Measurements from ENCODE around the gene LRRC42. TPM values are rescaled to one million over a fixed set of nuclear protein-coding genes. Genes with fewer than 3 reads are reported as not detected.

LRRC42 gene
- total and polyA plus RNA-seq, 9 of the 15 experiments (the other 6 are each of a cell fraction or from before 2014, with no cell fraction given): 17.3 to 51.9 (median 35.5) TPM

- CTCF ChIA-PET (ENCODE audit: low intra/inter-chr PET ratio): no interaction called here
- no peak for TF ChIP-seq MYC (IDR thresholded peaks at IDR 0.05; ENCODE audit: low read depth, low read length)
- no peak for TF ChIP-seq MYC (CRISPR knock-in tag; IDR thresholded peaks at IDR 0.05; ENCODE audit: borderline replicate concordance, low read depth)
- no peak for TF ChIP-seq BRCA1 (IDR thresholded peaks at IDR 0.05)
- TF ChIP-seq BRCA1 (CRISPR knock-in tag; IDR thresholded peaks at IDR 0.05): no peak
- no peak for TF ChIP-seq EWSR1 (IDR thresholded peaks at IDR 0.05; ENCODE audit: borderline replicate concordance, low read depth, partially characterized antibody)
- no peak for TF ChIP-seq NBN (IDR thresholded peaks at IDR 0.05; ENCODE audit: low read depth)
- TF ChIP-seq ZNF253 (CRISPR knock-in tag; conservative IDR thresholded peaks at IDR 0.05): no peak
- no peak for TF ChIP-seq GATAD2A (IDR thresholded peaks at IDR 0.05)
- no peak for TF ChIP-seq ASH1L (IDR thresholded peaks at IDR 0.05; ENCODE audit: borderline replicate concordance, low read depth, partially characterized antibody)
- no peak for TF ChIP-seq BCL6 (CRISPR knock-in tag; IDR thresholded peaks at IDR 0.05)
- no peak for TF ChIP-seq PURB (CRISPR knock-in tag; IDR thresholded peaks at IDR 0.05; ENCODE audit: low read depth)
- no peak for TF ChIP-seq ARID3B (CRISPR knock-in tag; IDR thresholded peaks at IDR 0.05; ENCODE audit: borderline replicate concordance)
- no peak for TF ChIP-seq TBL1XR1 (IDR thresholded peaks at IDR 0.05; ENCODE audit: low read length in 2 of 2)
- no peak for TF ChIP-seq ZNF124 (CRISPR knock-in tag; IDR thresholded peaks at IDR 0.05)
- TF ChIP-seq CEBPZ (IDR thresholded peaks at IDR 0.05; ENCODE audit: borderline replicate concordance, low read depth, low read length): no peak
- TF ChIP-seq PBX2 (CRISPR knock-in tag; IDR thresholded peaks at IDR 0.05; ENCODE audit: low read depth): no peak
- no peak for TF ChIP-seq PBX2 (tag; conservative IDR thresholded peaks at IDR 0.05; ENCODE audit: low read depth)
- no peak for TF ChIP-seq MCM2 (IDR thresholded peaks at IDR 0.05; ENCODE audit: low read depth)
Measured at GRCh38 chr1:53975861-53976260, 29.7 kb downstream of the LRRC42 start.

More at GRCh38 chr1:53975861-53976260, 29.7 kb downstream of the LRRC42 start:
- Histone ChIP-seq H3K27me3 (ENCODE audit: control insufficient read depth in 2 of 2, insufficient read depth in 2 of 2, low read length in 2 of 2) (no peaks in the 10 kb centered on the region), H3K4me2 (ENCODE audit: insufficient read depth, low read length) (no peak overlapping the region), H3K9me3 (replicated peaks; ENCODE audit: control insufficient read depth, insufficient read depth, low read depth, low read length) (no peaks in the 10 kb centered on the region), H3K4me1 (replicated peaks in 1 of 2; ENCODE audit: control insufficient read depth in 2 of 2, insufficient read depth in 2 of 2, low read length in 2 of 2) (no peaks in the 10 kb centered on the region; a peak in 2 of 5 replicates), H4K20me1 (replicated peaks; ENCODE audit: control insufficient read depth, insufficient read depth, low read length) (no peaks in the 10 kb centered on the region), H3K79me2 (ENCODE audit: control insufficient read depth, insufficient read depth, low read length) (no peaks in the 10 kb centered on the region), H3K4me3 (no peak overlapping the region), H3K9ac (ENCODE audit: insufficient read depth in 1 of 2, low read depth in 2 of 2, low read length in 2 of 2) (no peak overlapping the region), H3K36me3 (ENCODE audit: control insufficient read depth, insufficient read depth, low read length) (peaks cover 4% of the 10 kb centered on the region; the same call in 1 of the 3 replicates), H3K27ac (ENCODE audit: extremely low read depth, low read depth, low read length) (no peak overlapping the region), H3K9me1 (ENCODE audit: control insufficient read depth, insufficient read depth, low read length) (no peaks in the 10 kb centered on the region), H2AFZ (ENCODE audit: low read depth, low read length) (no peak overlapping the region)
- ATAC-seq (no peak), DNase-seq (ENCODE audit: extremely low read depth in 1 of 4, low spot score in 3 of 4) (no peak), FAIRE-seq (no peak)
- WGBS (ENCODE audit: insufficient coverage, low coverage, missing lambda C conversion rate): 65% methylated on average over 7 of the region's 7 CpGs
- in situ Hi-C loops (cut with MboI): no loop called here
- BruUV-seq (replicated peaks): no TSS peak
- POLR2A ChIA-PET: no interaction called here
- intact Hi-C loops (cut with micrococcal nuclease): no loop called here

Data from K562 (cell line).